Measurements from ENCODE around the gene BICRA. TPM values are rescaled to one million over a fixed set of nuclear protein-coding genes. Genes with fewer than 3 reads are reported as not detected.

The BICRA gene
- total and polyA plus RNA-seq, 4 donors: 6.1 to 16.1 (median 6.7) TPM

DNA sequence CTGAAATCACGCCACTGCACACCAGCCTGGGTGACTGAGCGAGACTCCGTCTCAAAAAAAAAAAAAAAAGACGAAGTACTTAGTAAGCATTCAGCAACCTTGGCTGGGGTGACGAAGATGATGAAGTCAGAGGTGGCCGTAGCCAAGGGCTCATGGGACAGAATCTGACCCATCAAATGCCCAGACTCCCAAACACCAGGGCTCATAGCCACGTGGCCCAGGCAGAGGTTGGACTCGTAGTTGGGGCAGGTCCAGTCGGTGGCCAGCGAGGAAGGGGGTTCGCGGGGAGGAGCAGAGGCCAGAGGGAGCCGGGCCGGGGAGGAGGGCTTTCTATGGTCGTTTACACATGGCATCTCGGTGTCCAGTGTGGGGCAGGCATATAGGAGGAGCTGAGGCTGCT lies 52.2 kb downstream of the BICRA start:
- Histone ChIP-seq H3K27me3 (ENCODE audit: control insufficient read depth in 3 of 3, insufficient read depth in 3 of 3, low read length in 2 of 3) (no peaks in the 10 kb centered on the region), H3K4me3 (no peak overlapping the region), H3K4me1 (ENCODE audit: control insufficient read depth in 5 of 5, insufficient read depth in 5 of 5, low read length in 5 of 5) (peaks cover 5 to 20% (median 10%) of the 10 kb centered on the region in 5 donors), H3K9me3 (ENCODE audit: control insufficient read depth in 4 of 4, insufficient read depth in 3 of 4, low read length in 3 of 4) (no peaks in the 10 kb centered on the region), H3K36me3 (ENCODE audit: control insufficient read depth in 4 of 4, insufficient read depth in 4 of 4, low read length in 4 of 4) (peaks cover 0 to 3% (median under 1%) of the 10 kb centered on the region in 4 donors), H3K27ac (ENCODE audit: low read depth in 1 of 2, low read length in 1 of 2) (peak overlapping the region in 1 of 2 donors; percentile 7), H3K9ac (ENCODE audit: insufficient read depth in 1 of 2, low read length in 2 of 2) (no peak overlapping the region)
- ATAC-seq (ENCODE audit: insufficient read depth, low FRiP score) (no peak), DNase-seq (no peak)
- TF ChIP-seq, protein P1, sequence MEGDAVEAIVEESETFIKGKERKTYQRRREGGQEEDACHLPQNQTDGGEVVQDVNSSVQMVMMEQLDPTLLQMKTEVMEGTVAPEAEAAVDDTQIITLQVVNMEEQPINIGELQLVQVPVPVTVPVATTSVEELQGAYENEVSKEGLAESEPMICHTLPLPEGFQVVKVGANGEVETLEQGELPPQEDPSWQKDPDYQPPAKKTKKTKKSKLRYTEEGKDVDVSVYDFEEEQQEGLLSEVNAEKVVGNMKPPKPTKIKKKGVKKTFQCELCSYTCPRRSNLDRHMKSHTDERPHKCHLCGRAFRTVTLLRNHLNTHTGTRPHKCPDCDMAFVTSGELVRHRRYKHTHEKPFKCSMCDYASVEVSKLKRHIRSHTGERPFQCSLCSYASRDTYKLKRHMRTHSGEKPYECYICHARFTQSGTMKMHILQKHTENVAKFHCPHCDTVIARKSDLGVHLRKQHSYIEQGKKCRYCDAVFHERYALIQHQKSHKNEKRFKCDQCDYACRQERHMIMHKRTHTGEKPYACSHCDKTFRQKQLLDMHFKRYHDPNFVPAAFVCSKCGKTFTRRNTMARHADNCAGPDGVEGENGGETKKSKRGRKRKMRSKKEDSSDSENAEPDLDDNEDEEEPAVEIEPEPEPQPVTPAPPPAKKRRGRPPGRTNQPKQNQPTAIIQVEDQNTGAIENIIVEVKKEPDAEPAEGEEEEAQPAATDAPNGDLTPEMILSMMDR (IDR thresholded peaks at IDR 0.05; ENCODE audit: control extremely low read depth, extremely low read depth): no peak
- WGBS, 2 donors: 93 to 94% methylated on average over 13 to 16 of the region's 16 CpGs

DNA sequence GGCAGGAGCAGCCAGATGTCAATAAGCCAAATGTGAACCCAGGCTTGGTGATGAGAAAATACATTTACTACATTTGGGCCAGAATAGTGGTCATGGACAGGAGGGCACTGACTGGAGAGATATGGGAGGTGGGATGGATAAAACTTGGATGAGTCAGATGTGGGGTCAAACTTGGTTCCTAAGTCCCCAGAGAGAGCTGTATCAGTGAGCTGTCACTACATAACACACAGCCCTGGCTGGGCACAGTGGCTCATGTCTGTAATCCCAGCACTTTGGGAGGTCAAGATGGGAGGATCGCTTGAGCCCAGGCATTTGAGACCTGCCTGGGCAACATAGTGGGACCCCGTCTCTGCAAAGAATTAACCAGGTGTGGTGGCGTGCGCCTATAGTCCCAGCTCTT lies 52.7 kb downstream of the BICRA start:
- Histone ChIP-seq H3K27me3 (ENCODE audit: control insufficient read depth in 3 of 3, insufficient read depth in 3 of 3, low read length in 2 of 3) (no peaks in the 10 kb centered on the region), H3K9ac (ENCODE audit: insufficient read depth in 1 of 2, low read length in 2 of 2) (no peak overlapping the region), H3K4me3 (no peak overlapping the region), H3K27ac (ENCODE audit: low read depth in 1 of 2, low read length in 1 of 2) (peak overlapping the region; percentile 7 to 28), H3K9me3 (ENCODE audit: control insufficient read depth in 4 of 4, insufficient read depth in 3 of 4, low read length in 3 of 4) (no peaks in the 10 kb centered on the region), H3K4me1 (ENCODE audit: control insufficient read depth in 5 of 5, insufficient read depth in 5 of 5, low read length in 5 of 5) (peaks cover 5 to 20% (median 10%) of the 10 kb centered on the region in 5 donors), H3K36me3 (ENCODE audit: control insufficient read depth in 4 of 4, insufficient read depth in 4 of 4, low read length in 4 of 4) (peaks cover 0 to 3% (median under 1%) of the 10 kb centered on the region in 4 donors)
- TF ChIP-seq, protein P1 (IDR thresholded peaks at IDR 0.05; ENCODE audit: control extremely low read depth, extremely low read depth): no peak
- ATAC-seq (ENCODE audit: insufficient read depth, low FRiP score) (no peak), DNase-seq (no peak)
- 95 to 98% methylated on average over 4 of the region's 4 CpGs for WGBS, 2 donors

DNA sequence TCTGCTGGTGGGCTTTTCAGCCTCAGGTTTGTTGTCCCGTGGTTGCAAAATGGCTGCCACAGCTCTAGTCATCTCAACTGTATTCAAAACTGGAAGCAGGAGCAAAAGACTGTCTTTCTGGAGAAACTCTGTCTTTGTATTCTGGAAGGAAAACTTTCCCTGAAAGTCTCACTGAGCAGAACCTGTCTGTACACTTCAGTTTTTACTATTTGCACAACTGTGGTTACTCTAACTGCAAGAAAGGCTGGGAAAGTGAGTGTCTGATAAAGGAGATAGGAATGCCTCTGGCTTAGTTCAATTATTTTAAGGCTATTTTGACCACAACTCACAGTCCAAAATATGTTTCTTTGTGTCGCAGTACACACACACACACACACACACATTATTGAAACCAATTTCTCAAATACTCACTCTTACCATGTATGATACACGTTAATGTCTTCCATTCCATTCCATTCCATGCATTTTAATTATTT lies 54.5 kb downstream of the BICRA start:
- Histone ChIP-seq H3K4me1 (ENCODE audit: control insufficient read depth in 5 of 5, insufficient read depth in 5 of 5, low read length in 5 of 5) (peaks cover 10 to 34% (median 11%) of the 10 kb centered on the region in 5 donors), H3K27me3 (ENCODE audit: control insufficient read depth in 3 of 3, insufficient read depth in 3 of 3, low read length in 2 of 3) (no peaks in the 10 kb centered on the region), H3K36me3 (ENCODE audit: control insufficient read depth in 4 of 4, insufficient read depth in 4 of 4, low read length in 4 of 4) (peaks cover 0 to 3% (median under 1%) of the 10 kb centered on the region in 4 donors), H3K4me3 (no peak overlapping the region), H3K9me3 (ENCODE audit: control insufficient read depth in 4 of 4, insufficient read depth in 3 of 4, low read length in 3 of 4) (no peaks in the 10 kb centered on the region), H3K9ac (ENCODE audit: insufficient read depth in 1 of 2, low read length in 2 of 2) (no peak overlapping the region), H3K27ac (ENCODE audit: low read depth in 1 of 2, low read length in 1 of 2) (peak overlapping the region; percentile 84 to 91)
- ATAC-seq (ENCODE audit: insufficient read depth, low FRiP score) (no peak), DNase-seq (peak in 2 of 3 donors; percentile 38 to 61)
- WGBS, 2 donors: 65 to 67% methylated on average over 3 of the region's 3 CpGs
- TF ChIP-seq, protein P1 (IDR thresholded peaks at IDR 0.05; ENCODE audit: control extremely low read depth, extremely low read depth): no peak
